GM21825 (cell line): ENCODE measurements around the gene TIRAP.
"Not testable (repeated sequence)": the region's sequence is repeated elsewhere in the genome, so short reads cannot be mapped to it uniquely, and the experiment has no call there.

Source experiments
- ATAC-seq: cut with Tn5 transposase; IDR thresholded peaks from one replicate; pipeline ENCODE4 v1.9.1; 2021; ENCODE audit warnings: mild to moderate bottlenecking, moderate library complexity; ENCODE audit not compliant: unreplicated experiment

The TIRAP gene

DNA sequence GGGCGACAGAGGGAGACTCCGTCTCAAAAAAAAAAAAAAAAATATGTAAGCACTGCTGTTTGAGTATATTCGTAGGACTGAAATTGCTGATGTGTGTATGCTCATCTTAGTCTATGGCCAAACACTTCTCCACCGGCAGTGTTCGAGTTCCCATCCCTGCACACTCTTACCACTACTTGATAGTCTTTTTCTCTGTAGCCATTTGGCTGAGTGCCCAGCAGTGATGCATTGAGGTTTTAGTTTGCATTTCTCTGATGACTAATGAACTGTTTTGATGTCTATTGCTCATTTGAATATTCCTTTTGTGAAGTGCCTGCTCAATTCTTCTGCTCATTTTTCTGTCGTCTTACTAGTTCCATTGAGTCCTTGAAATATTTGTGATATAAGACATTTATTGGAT lies 1.9 kb downstream of the TIRAP start:
- ATAC-seq, result peak; percentile 45

GRCh38 chr11:126288237-126288636 lies 5.3 kb downstream of the TIRAP start:
- ATAC-seq, result no peak

GRCh38 chr11:126290887-126291286 lies 8.0 kb downstream of the TIRAP start:
- no peak for ATAC-seq

- peak; percentile 61 for ATAC-seq
Measured at GRCh38 chr11:126293726-126294125, 10.8 kb downstream of the TIRAP start.

- no peak for ATAC-seq
Measured at GRCh38 chr11:126297004-126297403, 14.1 kb downstream of the TIRAP start.

- ATAC-seq, result peak; percentile 90
Measured at GRCh38 chr11:126303623-126304456, 20.9 kb downstream of the TIRAP start, which contains the start of gene DCPS. TSS of gene DCPS (plus strand) at chr11:126304060. CDS start at chr11:126304081, 21 bp downstream.

- peak; percentile 2 for ATAC-seq
Measured at GRCh38 chr11:126304457-126305075, 21.7 kb downstream of the TIRAP start.

DNA sequence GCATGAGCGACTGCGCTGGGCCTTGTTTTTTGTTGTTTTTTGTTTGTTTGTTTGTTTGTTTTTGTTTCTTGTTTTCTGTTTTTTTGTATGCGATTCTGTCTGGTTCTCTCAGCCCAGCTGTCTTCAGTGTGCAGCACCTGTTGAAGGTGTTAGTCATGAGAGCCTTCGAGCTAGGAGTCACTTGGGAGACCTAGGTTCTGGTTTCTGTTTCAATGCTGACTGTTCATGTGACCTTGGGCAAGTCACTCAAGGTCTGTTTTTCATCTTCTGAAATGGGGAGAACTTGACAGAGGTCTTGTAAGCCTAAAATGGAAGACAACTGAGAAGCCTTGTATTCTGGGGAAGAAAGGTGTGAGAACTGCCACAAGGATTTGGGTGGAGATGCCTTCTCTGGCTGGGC lies 22.8 kb downstream of the TIRAP start:
- peak; percentile 57 for ATAC-seq

DNA sequence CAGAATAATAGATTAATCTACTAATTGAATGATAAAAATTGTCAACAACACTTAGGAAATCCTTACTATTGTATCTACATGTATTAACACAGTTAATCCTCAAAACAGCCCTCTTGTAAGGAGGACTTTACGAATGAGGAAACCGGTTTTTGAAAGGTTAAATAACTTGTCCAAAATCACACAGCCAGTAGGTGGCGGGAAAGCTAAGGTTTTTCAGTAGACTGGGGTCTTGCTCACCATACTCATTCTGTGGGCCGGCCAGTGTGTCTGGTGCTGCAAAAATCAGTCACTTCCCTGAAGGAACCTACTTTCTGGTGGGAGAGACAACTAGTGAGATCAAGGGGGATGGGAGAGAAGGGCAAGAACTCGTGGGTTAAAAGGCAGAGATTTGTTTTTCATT lies 24.8 kb downstream of the TIRAP start:
- no peak for ATAC-seq

- no peak for ATAC-seq
Measured at GRCh38 chr11:126308271-126308671, 25.4 kb downstream of the TIRAP start.

GRCh38 chr11:126308771-126309170 lies 25.9 kb downstream of the TIRAP start:
- not testable (repeated sequence) for ATAC-seq

- ATAC-seq, result no peak
Measured at GRCh38 chr11:126310200-126310991, 27.5 kb downstream of the TIRAP start.

DNA sequence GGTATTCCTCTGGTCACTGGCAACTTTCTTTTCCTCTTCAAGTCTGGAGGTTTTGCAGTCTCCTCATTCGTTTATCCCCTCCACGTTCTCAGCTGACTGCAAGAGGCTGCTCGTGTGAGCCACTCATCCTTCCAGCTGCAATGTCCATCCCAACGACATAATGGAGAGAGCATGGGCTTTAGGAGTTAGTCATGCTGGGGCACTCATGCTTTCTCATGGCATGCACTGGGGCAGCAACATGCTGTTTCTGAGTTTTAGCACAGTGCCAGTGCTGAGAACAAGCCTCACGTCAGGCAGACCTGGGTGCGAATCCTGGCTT lies 28.1 kb downstream of the TIRAP start:
- no peak for ATAC-seq

- peak; percentile 67 for ATAC-seq
Measured at GRCh38 chr11:126311401-126312291, 28.8 kb downstream of the TIRAP start.

GRCh38 chr11:126312961-126313360 lies 30.1 kb downstream of the TIRAP start:
- no peak for ATAC-seq

- no peak for ATAC-seq
Measured at GRCh38 chr11:126313826-126314225, 30.9 kb downstream of the TIRAP start.

DNA sequence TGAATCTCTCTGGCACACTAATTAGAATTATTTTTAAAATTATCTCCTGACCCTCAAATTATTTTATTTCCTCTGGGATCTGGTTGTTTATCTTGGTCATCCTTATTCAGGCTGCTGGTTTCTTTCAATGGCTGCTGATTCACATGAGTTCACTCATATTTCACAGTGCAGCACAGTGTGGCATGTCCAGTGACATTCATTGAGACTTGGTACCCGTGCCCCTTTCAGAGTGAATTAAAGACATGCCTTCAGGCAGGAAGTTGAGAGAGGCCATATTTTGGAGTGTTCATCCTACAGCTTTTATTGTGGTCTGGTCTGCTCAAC lies 34.5 kb downstream of the TIRAP start:
- no peak for ATAC-seq

- peak; percentile 25 for ATAC-seq
Measured at GRCh38 chr11:126317756-126318573, 35.1 kb downstream of the TIRAP start.

DNA sequence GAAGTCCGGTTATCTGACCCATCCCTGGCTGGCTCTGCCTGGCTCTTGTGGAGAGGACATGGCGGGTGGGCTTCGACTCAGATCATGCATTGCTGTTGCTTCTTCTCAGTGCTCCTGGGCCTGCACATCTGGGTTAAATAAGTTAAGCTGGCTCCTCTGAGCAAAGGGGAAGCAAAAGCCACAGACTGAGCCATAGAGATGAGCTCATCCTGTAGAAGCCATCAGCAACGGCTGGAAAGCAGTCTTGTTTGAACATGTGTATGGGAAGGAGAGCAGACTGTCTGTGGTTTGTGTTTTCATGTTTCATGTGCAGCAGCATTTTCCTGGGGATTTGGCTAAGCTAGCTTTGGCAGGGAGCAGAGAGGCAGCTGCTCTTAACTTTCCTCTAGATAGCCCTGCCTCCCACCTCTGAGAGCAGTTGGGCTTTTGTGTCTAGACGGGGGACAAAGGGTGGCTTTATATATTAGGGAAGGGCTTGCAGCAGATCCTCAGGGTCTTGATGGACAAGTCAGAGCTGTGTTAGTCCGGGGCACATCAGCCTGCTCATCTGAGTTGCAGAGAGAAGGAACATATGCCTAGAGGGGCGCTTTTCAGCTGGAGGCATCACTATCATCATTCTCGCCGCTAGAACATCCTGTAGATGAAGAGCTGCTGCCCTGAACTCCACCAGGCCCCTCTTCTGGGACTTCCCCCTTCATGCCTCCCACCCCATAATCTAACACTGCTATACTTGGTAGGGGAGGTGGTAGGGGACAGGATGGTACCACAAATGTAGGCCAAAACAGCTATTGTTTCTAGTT lies 35.9 kb downstream of the TIRAP start:
- peak; percentile 93 for ATAC-seq
